Urothelium cell line (cell line): ENCODE results near the gene ACR.
"Not testable (repeated sequence)": the region's sequence is repeated elsewhere in the genome, so short reads cannot be mapped to it uniquely, and the experiment has no call there.

Source experiments
- DNase-seq: peaks from one replicate; pipeline ENCODE4 v3.0.0; 2011; ENCODE audit warnings: low spot score, mixed read lengths
- FAIRE-seq: peaks from 2 replicates; lab custom pipeline; 2011; peaks lifted over from hg19 to GRCh38; lab: Jason Lieb, UNC

The ACR gene

GRCh38 chr22:50730941-50731661 is 6.9 kb upstream of the ACR start:
- DNase-seq (no peak), FAIRE-seq (peak; percentile 32)

- FAIRE-seq (peak; percentile 84), DNase-seq (peak; percentile 72)
These were observed 6.0 kb upstream of the ACR start for GRCh38 chr22:50731811-50732624.

- DNase-seq (no peak), FAIRE-seq (peak; percentile 30)
These were observed 5.3 kb upstream of the ACR start for GRCh38 chr22:50732681-50733080.

GRCh38 chr22:50733521-50734342 is 4.3 kb upstream of the ACR start:
- FAIRE-seq = peak; percentile 79
- DNase-seq = no peak

GRCh38 chr22:50734343-50734771 is 3.6 kb upstream of the ACR start:
- FAIRE-seq = no peak

GRCh38 chr22:50734986-50735738 is 2.8 kb upstream of the ACR start:
- FAIRE-seq (no peak), DNase-seq (no peak)

More at GRCh38 chr22:50734343-50734771, 3.6 kb upstream of the ACR start:
- no peak for DNase-seq

GRCh38 chr22:50735739-50736030 is 2.3 kb upstream of the ACR start:
- FAIRE-seq (no peak), DNase-seq (no peak)

- FAIRE-seq (no peak), DNase-seq (no peak)
These were observed 734 bp downstream of the ACR start for GRCh38 chr22:50738649-50739227.

- no peak for FAIRE-seq
- no peak for DNase-seq
These were observed 1.3 kb downstream of the ACR start for GRCh38 chr22:50739279-50739691.

- DNase-seq = no peak
These were observed 1.9 kb downstream of the ACR start for GRCh38 chr22:50739894-50740293.

GRCh38 chr22:50740714-50741113 is 2.7 kb downstream of the ACR start:
- FAIRE-seq = peak; percentile 78
- not testable (repeated sequence) for DNase-seq

More at GRCh38 chr22:50739894-50740293, 1.9 kb downstream of the ACR start:
- FAIRE-seq = no peak

- FAIRE-seq, DNase-seq: not testable (repeated sequence)
These were observed 6.4 kb downstream of the ACR start for GRCh38 chr22:50744424-50744823.

- not testable (repeated sequence) for DNase-seq, FAIRE-seq
These were observed 9.5 kb downstream of the ACR start for GRCh38 chr22:50747521-50747920.

GRCh38 chr22:50748630-50749029 is 10.6 kb downstream of the ACR start:
- peak; percentile 30 for FAIRE-seq
- not testable (repeated sequence) for DNase-seq

- FAIRE-seq = not testable (repeated sequence)
These were observed 11.5 kb downstream of the ACR start for GRCh38 chr22:50749302-50750074.

GRCh38 chr22:50755251-50755650 is 17.2 kb downstream of the ACR start:
- not testable (repeated sequence) for FAIRE-seq, DNase-seq

More at GRCh38 chr22:50749302-50750074, 11.5 kb downstream of the ACR start:
- not testable (repeated sequence) for DNase-seq

GRCh38 chr22:50756406-50756805 is 18.4 kb downstream of the ACR start:
- FAIRE-seq, DNase-seq: not testable (repeated sequence)

GRCh38 chr22:50756949-50757491 is 19.0 kb downstream of the ACR start:
- DNase-seq, FAIRE-seq: not testable (repeated sequence)
